KG1 (cell line): ENCODE measurements around the gene GLOD4.
"Not testable (repeated sequence)": the region's sequence is repeated elsewhere in the genome, so short reads cannot be mapped to it uniquely, and the experiment has no call there.

Experiments used
- DNase-seq: peaks from one replicate; lab custom pipeline; 2025; lab: John Stamatoyannopoulos, UW

Gene GLOD4

GRCh38 chr17:802901-803881 is 21.1 kb upstream of the GLOD4 start:
- no peak for DNase-seq

- DNase-seq: no peak
Measured at GRCh38 chr17:802481-802880, 20.4 kb upstream of the GLOD4 start.

GRCh38 chr17:801660-802059 is 19.6 kb upstream of the GLOD4 start:
- no peak for DNase-seq

GRCh38 chr17:800446-801242 is 18.6 kb upstream of the GLOD4 start:
- no peak for DNase-seq

- no peak for DNase-seq
Measured at GRCh38 chr17:799261-799660, 17.2 kb upstream of the GLOD4 start.

- DNase-seq: no peak
Measured at GRCh38 chr17:798246-798645, 16.2 kb upstream of the GLOD4 start.

- DNase-seq: no peak
Measured at GRCh38 chr17:797236-797840, 15.3 kb upstream of the GLOD4 start.

GRCh38 chr17:796609-797008 is 14.5 kb upstream of the GLOD4 start:
- DNase-seq: no peak

GRCh38 chr17:795721-796120 is 13.6 kb upstream of the GLOD4 start:
- DNase-seq: no peak

GRCh38 chr17:795276-795675 is 13.2 kb upstream of the GLOD4 start:
- DNase-seq: no peak

GRCh38 chr17:794876-795275 is 12.8 kb upstream of the GLOD4 start:
- DNase-seq: no peak

GRCh38 chr17:792277-792676 is 10.2 kb upstream of the GLOD4 start:
- DNase-seq: no peak

GRCh38 chr17:791829-792228 is 9.7 kb upstream of the GLOD4 start:
- DNase-seq: no peak

GRCh38 chr17:790874-791247 is 8.8 kb upstream of the GLOD4 start:
- DNase-seq: not testable (repeated sequence)

- not testable (repeated sequence) for DNase-seq
Measured at GRCh38 chr17:789931-790873, 8.1 kb upstream of the GLOD4 start.

GRCh38 chr17:789160-789840 is 7.2 kb upstream of the GLOD4 start:
- no peak for DNase-seq

GRCh38 chr17:788551-788950 is 6.5 kb upstream of the GLOD4 start:
- no peak for DNase-seq

- DNase-seq: no peak
Measured at GRCh38 chr17:787641-788221, 5.7 kb upstream of the GLOD4 start.

- not testable (repeated sequence) for DNase-seq
Measured at GRCh38 chr17:785901-786300, 3.8 kb upstream of the GLOD4 start.

- DNase-seq: no peak
Measured at GRCh38 chr17:784143-784542, 2.1 kb upstream of the GLOD4 start.

GRCh38 chr17:778096-778495 is 4.0 kb downstream of the GLOD4 start:
- no peak for DNase-seq
